ENCODE results near the gene ETV3.
A peak's percentile ranks its signal among the peaks of the same experiment; 100 is the strongest.

ETV3 gene

DNA sequence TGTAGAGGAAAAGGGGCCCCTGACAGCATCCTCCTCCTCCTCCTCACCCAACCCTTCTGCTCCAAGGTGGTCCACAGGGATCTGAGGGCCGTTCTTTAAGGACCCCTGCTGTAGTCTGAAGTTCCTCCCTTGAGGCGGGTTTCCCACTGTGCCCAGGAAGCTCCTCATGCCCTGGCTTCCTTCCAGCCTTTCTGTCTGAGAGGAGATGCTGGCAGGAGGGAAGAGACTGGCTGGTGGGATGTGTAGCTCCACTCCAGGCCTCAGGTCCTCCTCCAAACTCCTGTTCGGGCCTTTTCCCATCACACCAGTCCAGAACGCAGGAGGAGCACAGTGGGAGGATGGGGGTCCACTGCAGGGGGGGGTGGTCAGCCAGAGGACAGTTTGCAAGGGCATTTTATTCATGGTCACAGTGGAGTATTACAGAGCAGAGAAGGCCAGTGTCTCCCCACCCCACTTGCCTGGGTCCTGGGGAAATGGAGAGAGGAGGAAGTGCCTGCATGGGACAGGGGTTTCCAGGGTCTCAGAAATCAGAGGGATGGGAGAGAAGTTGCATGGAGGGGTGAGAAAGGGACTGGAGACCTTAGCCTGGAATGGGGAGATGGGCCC, 46.4 kb downstream of the ETV3 start:
- no peak for DNase-seq (ENCODE audit: low spot score)

DNA sequence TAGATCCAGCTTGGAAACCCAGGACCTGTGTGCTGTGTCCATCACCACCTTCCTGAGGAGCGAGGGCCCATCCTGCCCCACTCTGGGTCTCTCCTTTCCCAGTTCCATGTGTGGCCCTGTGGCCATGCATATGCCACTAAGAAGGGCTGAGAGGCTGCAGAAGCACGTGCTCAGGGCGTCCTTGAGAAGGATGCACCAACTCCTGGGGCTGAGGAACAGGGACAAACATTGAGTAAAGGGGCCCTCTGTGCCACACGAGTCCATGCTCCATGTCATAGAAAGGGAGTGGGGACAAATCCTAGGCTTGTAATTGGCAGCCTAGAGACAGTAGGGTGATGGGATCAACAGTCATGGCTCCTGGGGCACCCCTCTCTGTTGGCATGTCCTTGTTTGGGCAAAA, 47.0 kb downstream of the ETV3 start:
- DNase-seq (ENCODE audit: low spot score) = no peak

DNA sequence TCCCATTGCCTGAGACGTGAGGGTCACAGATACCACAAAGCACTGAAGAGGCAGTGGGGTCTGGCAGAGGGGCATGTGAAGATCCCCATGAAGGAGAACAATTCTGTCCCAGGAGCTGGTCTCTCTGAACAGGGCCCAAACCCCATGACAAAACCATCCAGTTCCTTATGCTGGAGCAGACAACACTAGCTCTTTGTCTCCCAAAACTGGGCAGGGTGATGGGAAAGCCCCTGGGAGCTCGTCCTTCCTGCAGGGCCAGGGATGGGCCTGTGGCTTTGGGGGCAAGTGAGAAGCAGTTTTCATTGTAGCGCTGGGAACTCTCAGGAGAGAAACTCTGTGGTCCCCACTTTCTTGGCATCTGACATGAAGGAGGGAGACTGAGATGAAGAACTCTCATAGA, 47.4 kb downstream of the ETV3 start:
- no peak for DNase-seq (ENCODE audit: low spot score)

DNA sequence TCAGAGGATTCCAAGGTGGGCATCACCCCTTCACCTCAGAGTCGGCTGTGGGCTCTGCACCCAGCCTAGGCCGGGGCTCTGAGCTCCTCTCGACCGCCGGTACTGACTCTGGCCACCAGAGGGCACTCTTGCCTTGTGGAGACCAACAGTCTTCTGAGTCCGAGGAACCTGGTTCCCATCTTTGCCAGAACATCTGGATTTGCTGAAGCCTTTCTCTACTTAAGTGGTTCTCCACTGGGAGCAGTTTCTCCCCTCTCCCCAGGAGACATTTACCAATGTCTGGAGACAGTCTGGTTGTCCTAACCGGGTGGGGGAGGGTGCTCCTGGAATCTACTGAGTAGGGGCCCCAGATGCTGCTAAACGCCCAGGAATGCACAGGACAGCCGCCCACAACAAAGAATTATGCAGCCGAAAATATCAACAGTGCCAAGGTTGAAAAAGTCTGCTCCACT, 48.0 kb downstream of the ETV3 start:
- peak; percentile 76 for DNase-seq (ENCODE audit: low spot score)

DNA sequence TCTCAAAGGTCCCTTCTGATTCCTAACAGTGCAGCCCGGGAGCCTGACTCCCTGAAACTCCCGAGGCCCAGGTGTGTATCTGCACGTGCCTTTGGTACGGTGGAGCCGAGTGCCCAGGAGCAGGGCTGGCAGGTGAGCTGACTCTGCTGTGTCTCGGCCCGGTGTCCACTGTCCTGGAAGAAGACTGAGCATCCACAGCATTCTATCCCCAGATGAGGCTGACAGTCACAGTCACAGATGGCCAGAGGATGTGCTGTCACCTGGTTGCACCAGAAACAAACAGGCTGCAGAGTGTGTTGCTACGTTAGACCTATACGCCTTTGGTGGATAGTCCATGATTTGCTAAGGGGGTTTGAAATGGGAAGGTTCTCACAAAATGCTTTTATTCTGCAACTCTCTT, 48.4 kb downstream of the ETV3 start:
- DNase-seq (ENCODE audit: low spot score) = no peak

DNA sequence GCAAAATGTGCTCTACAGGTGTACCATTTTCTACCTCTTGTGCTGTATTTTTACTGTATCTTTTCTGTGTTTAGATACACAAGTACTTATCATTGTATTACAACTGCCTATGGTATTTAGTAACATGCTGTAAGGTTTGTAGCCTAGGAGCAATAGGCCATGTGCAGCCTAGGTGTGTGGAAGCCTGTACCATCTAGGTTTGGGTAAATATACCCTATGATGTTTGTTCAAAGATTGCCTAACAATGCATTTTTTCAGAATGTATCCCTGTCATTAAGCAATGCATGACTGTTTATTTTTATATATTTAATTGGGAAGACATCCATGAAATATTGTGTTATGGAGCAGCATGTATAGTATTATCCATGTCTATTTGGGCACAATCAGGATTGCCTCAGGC, 49.6 kb downstream of the ETV3 start:
- DNase-seq (ENCODE audit: low spot score) = no peak

DNA sequence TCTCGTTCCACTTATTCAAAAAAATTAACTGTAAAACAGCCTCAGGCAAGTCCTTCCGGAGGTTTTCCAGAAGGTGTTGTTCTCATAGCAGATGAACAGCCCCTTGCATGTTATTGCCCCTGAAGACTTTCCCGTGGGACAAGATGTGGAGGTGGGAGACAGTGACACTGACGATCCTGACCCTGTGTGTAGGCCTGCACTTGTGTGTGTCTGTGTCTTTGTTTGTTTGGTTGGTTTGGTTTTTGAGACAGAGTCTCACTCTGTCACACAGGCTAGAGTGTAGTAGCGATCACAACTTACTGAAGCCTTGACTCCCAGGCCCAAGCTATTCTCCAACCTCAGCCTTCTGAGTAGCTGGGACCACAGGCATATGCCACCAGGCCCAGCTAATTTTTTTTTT, 51.2 kb downstream of the ETV3 start:
- DNase-seq (ENCODE audit: low spot score) = no peak

DNA sequence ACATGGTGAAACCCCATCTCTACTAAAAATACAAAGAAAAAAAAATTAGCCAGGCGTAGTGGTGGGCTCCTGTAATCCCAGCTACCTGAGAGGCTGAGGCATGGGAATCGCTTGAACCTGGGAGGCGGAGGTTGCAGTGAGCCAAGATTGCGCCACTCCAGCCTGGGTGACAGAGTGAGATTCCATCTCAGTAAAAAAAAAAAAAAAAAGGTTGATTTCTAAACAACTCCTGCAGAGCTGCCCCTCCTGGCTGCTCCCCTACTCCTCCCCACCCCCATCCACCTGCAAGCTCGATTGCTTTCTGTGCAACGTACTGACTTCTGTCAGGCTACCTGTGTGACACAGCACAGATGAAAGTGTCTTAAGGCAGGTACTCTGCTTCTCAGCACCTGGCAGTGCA, 51.9 kb downstream of the ETV3 start:
- no peak for DNase-seq (ENCODE audit: low spot score)

DNA sequence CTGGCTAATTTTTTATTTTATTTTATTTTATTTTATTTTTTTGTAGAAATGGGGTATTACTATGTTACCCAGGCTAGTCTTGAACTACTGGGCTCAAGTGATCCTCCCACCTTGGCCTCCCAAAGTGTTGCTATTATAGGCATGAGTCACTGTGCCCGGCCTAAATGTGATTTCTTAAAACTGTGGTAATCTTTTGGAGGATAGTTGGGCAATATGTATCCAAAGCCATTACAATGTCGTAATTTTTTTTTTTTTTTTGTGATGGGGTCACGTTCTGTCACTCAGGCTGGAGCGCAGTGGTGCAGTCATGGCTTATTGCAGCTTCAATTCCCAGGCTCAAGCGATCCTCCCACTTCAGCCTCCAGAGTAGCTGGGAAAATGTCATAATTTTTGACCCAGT, 52.8 kb downstream of the ETV3 start:
- DNase-seq (ENCODE audit: low spot score) = no peak

DNA sequence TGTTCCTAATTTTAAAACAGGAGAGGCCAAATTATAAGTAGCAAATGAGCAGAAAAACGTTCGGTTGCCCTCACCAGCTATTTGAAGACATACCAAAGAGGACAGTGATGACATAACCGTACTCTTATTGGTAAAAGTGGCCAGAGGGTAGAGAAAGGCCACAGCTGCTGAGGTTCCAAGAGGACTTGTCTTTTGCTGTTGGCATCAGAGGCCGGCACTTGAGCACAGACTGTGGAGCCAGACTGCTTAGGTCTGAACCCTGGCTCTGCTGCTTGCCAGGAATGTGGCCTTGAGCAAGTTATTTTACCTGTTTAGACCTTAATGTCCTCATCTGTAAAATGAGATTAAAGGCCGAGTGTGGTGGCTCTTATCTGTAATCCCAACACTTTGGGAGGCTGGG, 53.5 kb downstream of the ETV3 start:
- no peak for DNase-seq (ENCODE audit: low spot score)

DNA sequence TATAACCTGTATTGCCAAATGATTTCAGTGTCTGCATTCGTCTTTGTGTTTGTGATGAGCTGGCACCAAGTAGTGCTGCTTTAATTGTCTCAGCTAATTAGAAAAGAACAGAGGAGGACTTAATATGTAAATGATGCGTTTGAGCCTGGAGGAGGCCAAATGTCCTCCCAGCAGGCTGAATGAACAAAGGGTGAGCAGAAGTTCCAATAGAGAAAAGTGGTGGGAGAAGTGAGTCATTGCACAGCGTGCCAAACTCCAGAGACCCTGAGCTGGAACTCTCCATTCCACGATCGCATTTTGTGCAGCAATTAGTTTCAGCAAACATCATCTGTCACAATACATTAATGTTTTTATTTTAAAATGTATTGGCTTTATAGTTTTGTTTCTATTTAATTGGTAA, 56.5 kb downstream of the ETV3 start:
- no peak for DNase-seq (ENCODE audit: low spot score)

DNA sequence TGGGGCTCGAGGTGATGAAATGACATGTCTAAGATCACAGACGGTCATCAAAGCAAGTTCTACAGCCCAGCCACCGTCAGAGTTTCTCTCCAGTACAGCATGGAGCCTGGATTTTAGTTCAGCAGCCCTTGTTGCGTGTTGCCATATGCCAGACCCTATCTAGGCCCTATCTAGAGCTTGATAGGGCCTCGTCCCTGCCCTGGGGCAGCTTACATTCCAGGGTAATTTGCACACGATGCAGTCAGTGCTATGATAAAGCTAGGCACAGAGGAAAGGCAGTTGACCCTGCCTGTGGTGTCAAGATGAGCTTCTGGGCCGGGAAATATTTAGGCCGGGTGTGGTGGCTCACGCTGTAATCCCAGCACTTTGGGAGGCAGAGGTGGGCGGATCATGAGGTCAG, 57.5 kb downstream of the ETV3 start:
- DNase-seq (ENCODE audit: low spot score) = no peak

DNA sequence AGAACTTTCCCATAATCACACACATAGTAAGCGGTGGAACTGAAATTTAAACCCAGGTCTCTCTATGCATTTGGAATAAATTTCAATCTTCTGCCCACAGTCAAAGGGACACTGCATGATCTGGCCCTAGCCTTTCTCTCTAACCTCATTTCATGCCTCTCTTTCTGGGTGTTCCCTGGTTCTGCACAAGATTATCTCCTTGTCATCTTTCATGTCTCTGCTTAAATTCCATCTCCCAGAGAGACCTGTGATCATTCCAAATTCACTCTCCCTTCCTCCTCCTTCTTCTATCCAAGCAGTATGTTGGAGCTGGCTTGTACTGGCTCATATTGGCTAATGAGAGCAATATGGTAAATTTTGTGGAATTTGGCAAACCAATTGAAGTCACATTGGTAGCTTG, 60.8 kb downstream of the ETV3 start:
- no peak for DNase-seq (ENCODE audit: low spot score)

DNA sequence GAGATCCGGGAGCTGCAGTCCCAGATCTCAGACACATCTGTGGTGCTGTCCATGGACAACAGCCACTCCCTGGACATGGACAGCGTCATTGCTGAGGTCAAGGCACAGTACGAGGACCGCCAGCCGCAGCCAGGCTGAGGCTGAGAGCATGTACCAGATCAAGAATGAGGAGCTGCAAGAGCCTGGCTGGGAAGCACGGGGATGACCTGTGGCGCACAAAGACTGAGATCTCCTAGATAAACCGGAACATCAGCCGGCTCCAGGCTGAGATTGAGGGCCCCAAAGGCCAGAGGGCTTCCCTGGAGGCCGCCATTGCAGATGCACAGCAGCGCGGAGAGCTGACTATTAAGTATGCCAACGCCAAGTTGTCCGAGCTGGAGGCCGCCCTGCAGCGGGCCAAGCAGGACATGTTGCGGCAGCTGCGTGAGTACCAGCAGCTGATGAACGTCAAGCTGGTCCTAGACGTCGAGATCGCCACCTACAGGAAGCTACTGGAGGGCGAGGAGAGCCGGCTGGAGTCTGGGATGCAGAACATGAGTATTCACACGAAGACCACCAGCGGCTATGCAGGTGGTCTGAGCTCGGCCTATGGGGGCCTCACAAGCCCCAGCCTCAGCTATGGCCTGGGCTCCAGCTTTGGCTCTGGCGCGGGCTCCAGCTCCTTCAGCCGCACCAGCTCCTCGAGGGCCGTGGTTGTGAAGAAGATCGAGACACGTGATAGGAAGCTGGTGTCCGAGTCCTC, 64.1 kb downstream of the ETV3 start:
- peak; percentile 24 for DNase-seq (ENCODE audit: low spot score)

Measured in germinal center (tissue), 1 donor.